ENCODE results near the gene KRT20.

Gene KRT20

GRCh38 chr17:40839194-40839593, 45.8 kb downstream of the KRT20 start:
- Histone ChIP-seq H3K79me2 (ENCODE audit: low read length) (no peaks in the 10 kb centered on the region), H3K4me1 (ENCODE audit: low read length) (peaks cover 6% of the 10 kb centered on the region), H3K4me2 (ENCODE audit: low read length) (no peak overlapping the region), H3K27ac (ENCODE audit: low read length) (no peak overlapping the region), H4K20me1 (ENCODE audit: insufficient read depth, low read length) (no peaks in the 10 kb centered on the region), H3K4me3 (ENCODE audit: low read length) (no peak overlapping the region), H3K27me3 (ENCODE audit: low read depth, low read length) (no peaks in the 10 kb centered on the region; the same call in 1 of the 2 replicates), H3K9ac (ENCODE audit: low read length) (no peak overlapping the region), H3K36me3 (replicated peaks; ENCODE audit: low read depth, low read length) (no peaks in the 10 kb centered on the region), H3K9me3 (ENCODE audit: insufficient read depth, low read length) (no peaks in the 10 kb centered on the region), H2AFZ (ENCODE audit: low read depth, low read length) (no peak overlapping the region)
- TF ChIP-seq, protein P1, sequence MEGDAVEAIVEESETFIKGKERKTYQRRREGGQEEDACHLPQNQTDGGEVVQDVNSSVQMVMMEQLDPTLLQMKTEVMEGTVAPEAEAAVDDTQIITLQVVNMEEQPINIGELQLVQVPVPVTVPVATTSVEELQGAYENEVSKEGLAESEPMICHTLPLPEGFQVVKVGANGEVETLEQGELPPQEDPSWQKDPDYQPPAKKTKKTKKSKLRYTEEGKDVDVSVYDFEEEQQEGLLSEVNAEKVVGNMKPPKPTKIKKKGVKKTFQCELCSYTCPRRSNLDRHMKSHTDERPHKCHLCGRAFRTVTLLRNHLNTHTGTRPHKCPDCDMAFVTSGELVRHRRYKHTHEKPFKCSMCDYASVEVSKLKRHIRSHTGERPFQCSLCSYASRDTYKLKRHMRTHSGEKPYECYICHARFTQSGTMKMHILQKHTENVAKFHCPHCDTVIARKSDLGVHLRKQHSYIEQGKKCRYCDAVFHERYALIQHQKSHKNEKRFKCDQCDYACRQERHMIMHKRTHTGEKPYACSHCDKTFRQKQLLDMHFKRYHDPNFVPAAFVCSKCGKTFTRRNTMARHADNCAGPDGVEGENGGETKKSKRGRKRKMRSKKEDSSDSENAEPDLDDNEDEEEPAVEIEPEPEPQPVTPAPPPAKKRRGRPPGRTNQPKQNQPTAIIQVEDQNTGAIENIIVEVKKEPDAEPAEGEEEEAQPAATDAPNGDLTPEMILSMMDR (IDR thresholded peaks at IDR 0.05; ENCODE audit: low read depth, low read length), result no peak
- TF ChIP-seq EZH2phosphoT487 (IDR thresholded peaks at IDR 0.05; ENCODE audit: low read depth), result no peak

DNA sequence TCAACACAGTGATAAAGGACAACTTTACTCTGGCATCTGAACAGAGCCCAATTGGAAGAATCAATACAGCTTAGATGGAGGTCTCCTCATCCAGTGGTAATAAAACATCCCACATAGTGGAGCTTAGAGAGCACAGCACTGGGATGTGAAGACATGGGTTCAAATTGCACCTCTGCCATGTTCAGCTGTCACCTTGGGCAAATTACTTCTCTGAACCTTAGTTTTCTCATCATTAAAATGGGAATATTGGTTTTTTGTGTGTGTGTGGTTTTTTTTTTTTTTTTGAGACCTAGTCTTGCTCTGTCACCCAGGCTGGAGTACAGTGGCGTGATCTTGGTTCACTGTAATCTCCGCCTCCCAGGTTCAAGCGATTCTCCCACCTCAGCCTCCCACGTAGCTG, 49.0 kb downstream of the KRT20 start:
- Histone ChIP-seq H3K27me3 (ENCODE audit: low read depth, low read length) (no peaks in the 10 kb centered on the region), H3K27ac (ENCODE audit: low read length) (no peak overlapping the region), H4K20me1 (ENCODE audit: insufficient read depth, low read length) (no peaks in the 10 kb centered on the region), H3K4me2 (ENCODE audit: low read length) (no peak overlapping the region), H3K4me1 (ENCODE audit: low read length) (no peaks in the 10 kb centered on the region), H3K36me3 (replicated peaks; ENCODE audit: low read depth, low read length) (no peaks in the 10 kb centered on the region), H3K9me3 (ENCODE audit: insufficient read depth, low read length) (no peaks in the 10 kb centered on the region), H3K4me3 (ENCODE audit: low read length) (no peak overlapping the region), H3K79me2 (ENCODE audit: low read length) (no peaks in the 10 kb centered on the region), H2AFZ (ENCODE audit: low read depth, low read length) (no peak overlapping the region), H3K9ac (ENCODE audit: low read length) (no peak overlapping the region)
- TF ChIP-seq EZH2phosphoT487 (IDR thresholded peaks at IDR 0.05; ENCODE audit: low read depth), result no peak
- TF ChIP-seq, protein P1 (IDR thresholded peaks at IDR 0.05; ENCODE audit: low read depth, low read length), result no peak

DNA sequence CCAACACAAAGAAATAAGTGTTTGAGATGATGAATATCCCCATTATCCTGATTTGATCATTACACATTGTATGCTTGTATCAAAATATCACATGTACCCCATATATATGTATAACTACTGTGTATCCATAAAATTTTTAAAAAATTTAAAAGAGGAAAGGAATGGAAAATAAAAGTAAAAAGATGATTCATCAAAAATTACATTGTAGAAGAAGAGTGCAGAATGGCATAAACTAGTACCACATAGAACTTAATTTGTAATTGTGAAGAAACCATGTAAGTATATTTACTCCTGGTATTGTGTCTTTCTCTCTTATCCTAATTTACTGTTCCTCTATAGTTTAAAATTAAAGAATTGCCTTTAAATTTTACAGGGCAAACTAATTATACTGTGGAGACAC, 51.2 kb downstream of the KRT20 start:
- Histone ChIP-seq H3K27ac (ENCODE audit: low read length) (no peak overlapping the region), H3K4me3 (ENCODE audit: low read length) (no peak overlapping the region), H2AFZ (ENCODE audit: low read depth, low read length) (no peak overlapping the region), H3K9ac (ENCODE audit: low read length) (no peak overlapping the region), H3K79me2 (ENCODE audit: low read length) (no peaks in the 10 kb centered on the region), H3K4me2 (ENCODE audit: low read length) (no peak overlapping the region), H4K20me1 (ENCODE audit: insufficient read depth, low read length) (no peaks in the 10 kb centered on the region), H3K9me3 (ENCODE audit: insufficient read depth, low read length) (no peaks in the 10 kb centered on the region), H3K36me3 (replicated peaks; ENCODE audit: low read depth, low read length) (no peaks in the 10 kb centered on the region), H3K27me3 (ENCODE audit: low read depth, low read length) (no peaks in the 10 kb centered on the region), H3K4me1 (ENCODE audit: low read length) (no peaks in the 10 kb centered on the region)
- TF ChIP-seq, protein P1 (IDR thresholded peaks at IDR 0.05; ENCODE audit: low read depth, low read length), result no peak
- TF ChIP-seq EZH2phosphoT487 (IDR thresholded peaks at IDR 0.05; ENCODE audit: low read depth), result no peak

DNA sequence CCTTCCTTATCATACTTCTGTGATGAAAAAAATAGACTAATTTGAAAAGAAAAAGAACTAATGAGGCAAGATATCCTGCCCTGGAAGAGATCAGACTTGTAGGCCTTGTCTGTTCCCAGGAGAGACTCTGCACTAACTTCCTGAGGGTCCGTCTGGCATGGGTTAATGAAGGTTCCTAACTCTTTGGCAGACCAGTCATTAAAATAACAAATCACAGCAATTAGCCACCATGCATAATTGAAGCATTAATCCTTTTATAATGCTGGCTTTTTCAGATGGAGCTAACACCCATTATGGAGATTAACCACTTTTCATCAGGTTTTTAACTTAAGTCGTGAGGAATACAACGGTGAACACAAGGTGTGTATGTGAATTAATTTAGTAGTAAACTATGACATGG, 52.2 kb downstream of the KRT20 start:
- Histone ChIP-seq H3K27ac (ENCODE audit: low read length) (no peak overlapping the region), H3K79me2 (ENCODE audit: low read length) (no peaks in the 10 kb centered on the region), H4K20me1 (ENCODE audit: insufficient read depth, low read length) (no peaks in the 10 kb centered on the region), H3K4me3 (ENCODE audit: low read length) (no peak overlapping the region), H3K4me1 (ENCODE audit: low read length) (no peaks in the 10 kb centered on the region), H2AFZ (ENCODE audit: low read depth, low read length) (no peak overlapping the region), H3K27me3 (ENCODE audit: low read depth, low read length) (no peaks in the 10 kb centered on the region), H3K4me2 (ENCODE audit: low read length) (no peak overlapping the region), H3K9ac (ENCODE audit: low read length) (no peak overlapping the region), H3K36me3 (replicated peaks; ENCODE audit: low read depth, low read length) (no peaks in the 10 kb centered on the region), H3K9me3 (ENCODE audit: insufficient read depth, low read length) (no peaks in the 10 kb centered on the region)
- TF ChIP-seq, protein P1 (IDR thresholded peaks at IDR 0.05; ENCODE audit: low read depth, low read length), result no peak
- no peak for TF ChIP-seq EZH2phosphoT487 (IDR thresholded peaks at IDR 0.05; ENCODE audit: low read depth)

All from OCI-LY3 (cell line).